Osteoblast (primary cell): ENCODE measurements around the gene CACFD1. TPM values are rescaled to one million over a fixed set of nuclear protein-coding genes. Genes with fewer than 3 reads are reported as not detected.

ENCODE experiments used
- DNase-seq: peaks from one replicate; pipeline ENCODE4 v3.0.0; 2011; ENCODE audit warnings: low spot score, mixed read lengths; ENCODE audit not compliant: insufficient read length; ENCODE audit errors: missing footprints
- H2AFZ ChIP-seq: 2 replicates; pipeline ENCODE4 v1.6.0; 2011; ENCODE audit warnings: mild to moderate bottlenecking, low read length
- H3K27ac ChIP-seq: 2 replicates; pipeline ENCODE4 v1.5.1; 2011; ENCODE audit warnings: mild to moderate bottlenecking, low read depth, low read length, moderate library complexity
- H3K27me3 ChIP-seq: 2 replicates; pipeline ENCODE4 v1.6.0; 2012; ENCODE audit warnings: mild to moderate bottlenecking, control low read depth, inconsistent platforms, low read length, moderate library complexity; ENCODE audit not compliant: insufficient read depth
- H3K36me3 ChIP-seq: 2 replicates; pipeline ENCODE4 v1.5.1; 2011; ENCODE audit warnings: mild to moderate bottlenecking, low read length, control low read depth, moderate library complexity; ENCODE audit not compliant: insufficient read depth
- H3K4me1 ChIP-seq: 2 replicates; pipeline ENCODE4 v1.5.1; 2011; ENCODE audit warnings: mild to moderate bottlenecking, low read length, control low read depth, moderate library complexity; ENCODE audit not compliant: insufficient read depth
- H3K4me2 ChIP-seq: 2 replicates; pipeline ENCODE4 v1.6.0; 2011; ENCODE audit warnings: mild to moderate bottlenecking, low read length; ENCODE audit not compliant: insufficient read depth
- H3K4me3 ChIP-seq: fragments of 200-600 bp; sonication (generic); 3 replicates; pipeline ENCODE4 v1.5.1; 2012; ENCODE audit warnings: mild to moderate bottlenecking, low read length, inconsistent platforms; ENCODE audit not compliant: insufficient read depth
- H3K79me2 ChIP-seq: 2 replicates; pipeline ENCODE4 v1.6.0; 2012; ENCODE audit warnings: mild to moderate bottlenecking, low read length, control low read depth, inconsistent platforms; ENCODE audit not compliant: insufficient read depth
- H3K9me3 ChIP-seq: 2 replicates; pipeline ENCODE4 v1.5.1; 2011; ENCODE audit warnings: low read depth, low read length, control low read depth
- H4K20me1 ChIP-seq: 2 replicates; pipeline ENCODE4 v1.6.0; 2012; ENCODE audit warnings: mild to moderate bottlenecking, low read length, control low read depth; ENCODE audit not compliant: insufficient read depth
- CTCF ChIP-seq: IDR thresholded peaks from 2 replicates; pipeline ENCODE4 v1.5.1; 2011; ENCODE audit warnings: mild to moderate bottlenecking, low read depth, low read length, moderate library complexity; ENCODE audit errors: extremely low read depth
- total RNA-seq: library from RNA; depleted of rRNA; stranded (reverse); fragments of >200 nt; gene quantifications from 2 replicates; pipeline ENCODE4 v1.2.3, GENCODE V29; 2012

Gene CACFD1
- total RNA-seq, 1 donor = 9.0 TPM

GRCh38 chr9:133517711-133518110 lies 57.9 kb downstream of the CACFD1 start:
- Histone ChIP-seq H3K4me2 (no peak overlapping the region), H3K27me3 (peaks cover 15% of the 10 kb centered on the region), H3K36me3 (no peaks in the 10 kb centered on the region), H3K27ac (no peak overlapping the region), H2AFZ (no peak overlapping the region), H4K20me1 (no peaks in the 10 kb centered on the region), H3K4me3 (no peak overlapping the region), H3K79me2 (no peaks in the 10 kb centered on the region), H3K9me3 (no peaks in the 10 kb centered on the region), H3K4me1 (no peaks in the 10 kb centered on the region)
- no peak for TF ChIP-seq CTCF
- DNase-seq = peak; percentile 46

- Histone ChIP-seq H2AFZ (no peak overlapping the region), H3K9me3 (no peaks in the 10 kb centered on the region), H3K4me3 (no peak overlapping the region), H3K27ac (no peak overlapping the region), H3K36me3 (no peaks in the 10 kb centered on the region), H3K4me2 (no peak overlapping the region), H3K4me1 (no peaks in the 10 kb centered on the region), H3K79me2 (no peaks in the 10 kb centered on the region), H3K27me3 (peaks cover 18% of the 10 kb centered on the region), H4K20me1 (no peaks in the 10 kb centered on the region)
- DNase-seq = peak; percentile 35
- no peak for TF ChIP-seq CTCF
These were observed 58.4 kb downstream of the CACFD1 start for GRCh38 chr9:133518200-133518599.

- Histone ChIP-seq H3K4me1 (no peaks in the 10 kb centered on the region), H3K79me2 (no peaks in the 10 kb centered on the region), H4K20me1 (no peaks in the 10 kb centered on the region), H3K27me3 (peaks cover 20% of the 10 kb centered on the region), H3K27ac (no peak overlapping the region), H3K9me3 (no peaks in the 10 kb centered on the region), H3K4me2 (no peak overlapping the region), H3K4me3 (no peak overlapping the region), H2AFZ (no peak overlapping the region), H3K36me3 (no peaks in the 10 kb centered on the region)
- peak; percentile 25 for DNase-seq
- TF ChIP-seq CTCF = no peak
These were observed 59.1 kb downstream of the CACFD1 start for GRCh38 chr9:133518706-133519449.

GRCh38 chr9:133519693-133520092 lies 59.9 kb downstream of the CACFD1 start:
- no peaks in the 10 kb centered on the region for H3K36me3 ChIP-seq
- H3K4me2 ChIP-seq = no peak overlapping the region
- no peak overlapping the region for H3K4me3 ChIP-seq
- no peak overlapping the region for H3K27ac ChIP-seq
- no peaks in the 10 kb centered on the region for H4K20me1 ChIP-seq
- no peak for TF ChIP-seq CTCF
- peak; percentile 87 for DNase-seq
- H2AFZ ChIP-seq = no peak overlapping the region
- H3K4me1 ChIP-seq = no peaks in the 10 kb centered on the region
- no peaks in the 10 kb centered on the region for H3K9me3 ChIP-seq
- peaks cover 15% of the 10 kb centered on the region for H3K27me3 ChIP-seq
- no peaks in the 10 kb centered on the region for H3K79me2 ChIP-seq
